Keratinocyte (primary cell): ENCODE data around the gene OR2A25. TPM values are rescaled to one million over a fixed set of nuclear protein-coding genes. Genes with fewer than 3 reads are reported as not detected.

Experiments
- DNase-seq: peaks from one replicate; pipeline ENCODE4 v3.0.0-alpha.2; 2011; ENCODE audit warnings: low read depth, missing footprints, low spot score
- FAIRE-seq: peaks from 2 replicates; lab custom pipeline; 2011; peaks lifted over from hg19 to GRCh38; lab: Jason Lieb, UNC
- H2AFZ ChIP-seq: 2 replicates; pipeline ENCODE4 v1.6.0; 2012; ENCODE audit warnings: low read length, control low read depth, inconsistent platforms; ENCODE audit not compliant: control insufficient read depth
- H3K27ac ChIP-seq: 2 replicates; pipeline ENCODE4 v1.5.1; 2011; ENCODE audit warnings: low read length; ENCODE audit not compliant: control insufficient read depth, insufficient read depth
- H3K27me3 ChIP-seq: 3 replicates; pipeline ENCODE4 v1.6.0; 2011; ENCODE audit warnings: low read length; ENCODE audit not compliant: control insufficient read depth, insufficient read depth; ENCODE audit errors: extremely low read depth
- H3K36me3 ChIP-seq, 2 experiments: 2 replicates in 1 of 2; 3 replicates in 1 of 2; pipeline ENCODE4 v1.5.1; 2011; ENCODE audit warnings: low read length in 2 of 2, mild to moderate bottlenecking in 1 of 2; ENCODE audit not compliant: control insufficient read depth in 2 of 2, insufficient read depth in 2 of 2; ENCODE audit errors: extremely low read depth in 1 of 2
- H3K4me1 ChIP-seq: 3 replicates; pipeline ENCODE4 v1.5.1; 2011; ENCODE audit warnings: low read length; ENCODE audit not compliant: control insufficient read depth, insufficient read depth; ENCODE audit errors: extremely low read depth
- H3K4me2 ChIP-seq: 3 replicates; pipeline ENCODE4 v1.6.0; 2011; ENCODE audit warnings: low read depth, low read length; ENCODE audit not compliant: control insufficient read depth, insufficient read depth; ENCODE audit errors: extremely low read depth
- H3K4me3 ChIP-seq, 3 experiments: fragments of 200-600 bp in 1 of 3; sonication (generic) in 1 of 3; 2 replicates in 2 of 3; 3 replicates in 1 of 3; pipeline ENCODE4 v1.5.1; 2011 to 2016; ENCODE audit warnings: low read length in 3 of 3, mild to moderate bottlenecking in 3 of 3, control low read depth in 2 of 3, inconsistent platforms in 1 of 3, low read depth in 1 of 3, mixed read lengths in 1 of 3, mixed run types in 1 of 3, moderate library complexity in 1 of 3; ENCODE audit not compliant: control insufficient read depth in 2 of 3, insufficient read depth in 2 of 3; ENCODE audit errors: extremely low read depth in 1 of 3
- H3K79me2 ChIP-seq: 2 replicates; pipeline ENCODE4 v1.6.0; 2012; ENCODE audit warnings: low read length; ENCODE audit not compliant: control insufficient read depth, insufficient read depth
- H3K9ac ChIP-seq: 3 replicates; pipeline ENCODE4 v1.6.0; 2011; ENCODE audit warnings: low read length; ENCODE audit not compliant: control insufficient read depth, insufficient read depth; ENCODE audit errors: extremely low read depth
- H3K9me1 ChIP-seq: 3 replicates; pipeline ENCODE4 v1.6.0; 2011; ENCODE audit warnings: low read length; ENCODE audit not compliant: control insufficient read depth, insufficient read depth; ENCODE audit errors: extremely low read depth
- H3K9me3 ChIP-seq: 2 replicates; pipeline ENCODE4 v1.5.1; 2012; ENCODE audit warnings: low read depth, low read length; ENCODE audit not compliant: control insufficient read depth
- H4K20me1 ChIP-seq: 3 replicates; pipeline ENCODE4 v1.6.0; 2011; ENCODE audit warnings: low read length; ENCODE audit not compliant: control insufficient read depth, insufficient read depth; ENCODE audit errors: extremely low read depth
- CTCF ChIP-seq, 3 experiments: IDR thresholded peaks in 1 of 3; conservative IDR thresholded peaks in 1 of 3; optimal IDR thresholded peaks in 1 of 3; 2 replicates in 2 of 3; 3 replicates in 1 of 3; pipeline versions ENCODE3 to v1.5.1; 2011; ENCODE audit warnings: low read length in 3 of 3, mild to moderate bottlenecking in 3 of 3, moderate library complexity in 2 of 3, control low read depth in 1 of 3, inconsistent platforms in 1 of 3; ENCODE audit not compliant: insufficient read depth in 2 of 3; ENCODE audit errors: extremely low read depth in 1 of 3
- EZH2 ChIP-seq: IDR thresholded peaks from one replicate; pipeline ENCODE4 v1.6.1; 2012; ENCODE audit warnings: inconsistent platforms, mild to moderate bottlenecking, low read length, moderate library complexity
- dilution Hi-C: fragments of 300-500 bp; cut with MboI; formaldehyde crosslinking; loops from one replicate; pipeline ENCODE4 v1.7.0; 2020; ENCODE audit warnings: low sequenced_read_pairs; ENCODE audit not compliant: extremely low pct_ligation_motif_present
- polyA plus RNA-seq, 5 experiments: library from polyadenylated mRNA; depleted of rRNA in 3 of 5; stranded (reverse) in 3 of 5; stranded (forward) in 1 of 5; unstranded in 1 of 5; fragments of >200 nt; gene quantifications; 1 replicate in 1 of 5; 2 replicates in 3 of 5; 3 replicates in 1 of 5; pipeline versions ENCODE4 v1.2.1 to v1.2.3, GENCODE V29; 2011 to 2012; ENCODE audit warnings: missing spikeins in 2 of 5, low read depth in 1 of 5, low replicate concordance in 1 of 5

OR2A25 gene
- polyA plus RNA-seq, 1 donor (not counting 4 experiments of a cell fraction or from before 2014, with no cell fraction given), result not detected

DNA sequence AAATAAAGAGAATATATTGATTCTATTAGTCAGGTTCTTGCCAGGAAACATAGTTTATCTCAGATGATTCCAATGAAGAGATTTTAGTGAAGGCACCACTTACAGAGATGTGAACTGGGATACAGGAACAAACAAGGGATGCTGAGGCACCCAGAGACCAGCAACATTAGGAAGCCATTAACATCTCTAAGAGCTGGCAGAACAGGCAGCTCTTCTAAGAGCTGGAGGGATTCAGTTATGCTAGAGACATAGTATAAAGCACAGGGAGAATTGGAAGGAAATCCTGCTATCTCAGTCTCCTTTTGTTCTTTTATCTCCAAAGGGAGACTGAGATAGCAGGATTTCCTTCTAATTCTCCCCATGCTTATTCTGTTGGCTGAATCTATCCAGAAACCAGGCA lies 47.4 kb upstream of the OR2A25 start:
- no peaks in the 10 kb centered on the region for H3K36me3 ChIP-seq
- no peak overlapping the region for H3K4me2 ChIP-seq
- H4K20me1 ChIP-seq, result no peaks in the 10 kb centered on the region
- no peak for TF ChIP-seq EZH2
- no peak for TF ChIP-seq CTCF (optimal IDR thresholded peaks at IDR 0.05 in 1 of 3, IDR thresholded peaks at IDR 0.05 in 1 of 3, conservative IDR thresholded peaks at IDR 0.05 in 1 of 3; ENCODE audit: extremely low read depth in 1 of 3, insufficient read depth in 2 of 3, low read length in 3 of 3)
- no peaks in the 10 kb centered on the region for H3K79me2 ChIP-seq
- no peaks in the 10 kb centered on the region for H3K27me3 ChIP-seq
- no peaks in the 10 kb centered on the region for H3K9me1 ChIP-seq
- dilution Hi-C loops, result no loop called here
- FAIRE-seq (no peak), DNase-seq (no peak)
- H2AFZ ChIP-seq, result no peak overlapping the region
- no peaks in the 10 kb centered on the region for H3K4me1 ChIP-seq
- no peak overlapping the region for H3K9ac ChIP-seq
- H3K9me3 ChIP-seq, result no peaks in the 10 kb centered on the region
- H3K4me3 ChIP-seq, result no peak overlapping the region
- no peak overlapping the region for H3K27ac ChIP-seq

DNA sequence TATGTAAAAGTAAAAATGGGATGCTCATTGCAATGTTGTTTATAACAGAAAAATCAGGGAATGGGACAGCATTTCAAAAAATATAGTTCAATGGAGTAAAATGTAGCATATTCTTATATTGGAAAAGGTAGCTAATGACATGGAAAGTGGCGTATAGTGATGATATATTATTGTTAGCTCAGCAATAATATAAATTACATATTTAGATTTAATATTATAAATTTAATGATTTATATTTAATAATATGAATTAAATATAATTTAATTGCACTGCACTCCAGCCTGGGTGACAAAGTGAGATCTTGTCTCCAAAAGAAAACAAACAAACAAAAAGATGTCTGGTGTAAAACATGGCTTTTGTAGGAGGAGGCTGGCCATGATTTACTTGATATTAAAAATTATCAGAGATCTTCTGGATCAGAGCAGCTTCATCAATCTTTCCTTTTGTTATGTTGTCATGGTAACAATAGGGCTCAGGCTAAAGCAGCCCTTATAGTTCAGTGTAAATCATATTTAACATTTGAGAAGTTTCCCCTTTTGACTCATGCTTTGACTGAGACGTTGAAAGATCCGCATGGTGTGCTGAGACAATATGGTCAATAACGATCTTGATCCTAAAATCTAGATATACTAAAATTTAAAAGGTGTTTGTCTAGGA lies 46.3 kb upstream of the OR2A25 start:
- Histone ChIP-seq H3K9me3 (no peaks in the 10 kb centered on the region), H3K4me3 (no peak overlapping the region), H3K4me2 (no peak overlapping the region), H3K4me1 (no peaks in the 10 kb centered on the region), H3K36me3 (no peaks in the 10 kb centered on the region), H3K79me2 (no peaks in the 10 kb centered on the region), H3K9me1 (no peaks in the 10 kb centered on the region), H3K27ac (no peak overlapping the region), H3K9ac (no peak overlapping the region), H2AFZ (no peak overlapping the region), H4K20me1 (no peaks in the 10 kb centered on the region), H3K27me3 (no peaks in the 10 kb centered on the region)
- FAIRE-seq (no peak), DNase-seq (no peak)
- no peak for TF ChIP-seq EZH2
- TF ChIP-seq CTCF (optimal IDR thresholded peaks at IDR 0.05 in 1 of 3, IDR thresholded peaks at IDR 0.05 in 1 of 3, conservative IDR thresholded peaks at IDR 0.05 in 1 of 3; ENCODE audit: extremely low read depth in 1 of 3, insufficient read depth in 2 of 3, low read length in 3 of 3), result no peak
- dilution Hi-C loops, result no loop called here
